Heart left ventricle (tissue), 13 donors: ENCODE results near the gene HAO2.

Experiments used
- CTCF ChIP-seq, 12 donors: fragments of 200-600 bp; sonication (generic) in 4 of 12; IDR thresholded peaks; one replicate each; pipeline versions ENCODE4 v1.5.0 to v1.8.0; 2018 to 2022; ENCODE audit warnings: antibody characterized with exemption in 12 of 12, mild to moderate bottlenecking in 5 of 12
- POLR2A ChIP-seq, 2 donors: fragments of 450-650 bp; IDR thresholded peaks; one replicate each; pipeline ENCODE4 v1.6.1; 2017; ENCODE audit warnings: antibody characterized with exemption in 2 of 2, mild to moderate bottlenecking in 2 of 2, moderate library complexity in 2 of 2
- donor health status: ischemic (EF 13 %, LVEDD 7.1; RV severe dilation, severe dysfunction).
- donor health status: DM: no; HTN: yes; CAD: no.
- donor health status: DM: no; HTN: no; CAD: no.
- donor health status: ischemic (EF 25% LVEDD 6.9; RV normal size, moderate dysfunction).
- donor health status: ischemic (EF 25% LVEDD 5.7; RV mildly dilated, moderate dysfunction).
- donor health status: ischemic (EF 35%, LVEDD 5.7; RV mildly dilated, moderate dysfunction).
- donor health status: nonischemic (EF 11% LVEDD 7.7; RV severe dilation, severe dysfunction).
- donor health status: DM: yes; HTN: yes; CAD: no.
- donor health status: PGD.
- donor health status: ischemic (EF 29% LVEDD 5.4; RV normal size, mild dysfunction).
- donor health status: nonischemic (EF 23%, LVEDD 6.1; RV moderate dilation, normal function).

DNA sequence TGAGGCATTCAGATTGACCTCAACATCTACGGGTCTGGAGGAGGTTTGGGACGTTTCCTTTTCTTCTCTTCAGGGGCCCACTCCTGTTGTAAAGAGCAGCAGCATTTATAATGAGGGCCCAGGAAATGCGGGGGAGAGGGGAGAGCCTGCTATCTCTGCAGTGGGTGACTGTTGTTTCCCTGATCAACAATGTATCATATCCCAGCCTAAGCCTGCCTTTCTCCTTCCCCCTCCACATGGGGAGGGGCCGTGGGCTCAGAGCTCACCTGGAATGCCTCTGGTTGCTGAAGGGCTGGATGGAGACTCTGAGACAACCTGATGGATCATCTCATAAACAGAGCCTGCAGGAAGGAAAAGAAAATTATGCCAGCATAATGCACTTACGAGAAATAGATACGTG lies 36.0 kb upstream of the HAO2 start:
- TF ChIP-seq POLR2A (IDR thresholded peaks at IDR 0.05) (no peak), CTCF (IDR thresholded peaks at IDR 0.05) (no peak)
